GM18519 (cell line): ENCODE results near the gene L3MBTL4.
A peak's percentile ranks its signal among the peaks of the same experiment; 100 is the strongest.
"Not testable (repeated sequence)": the region's sequence is repeated elsewhere in the genome, so short reads cannot be mapped to it uniquely, and the experiment has no call there.

Source experiments
- ATAC-seq: cut with Tn5 transposase; IDR thresholded peaks from one replicate; pipeline ENCODE4 v1.9.1; 2021; ENCODE audit warnings: mild to moderate bottlenecking, moderate library complexity; ENCODE audit not compliant: unreplicated experiment, low FRiP score

L3MBTL4 gene

DNA sequence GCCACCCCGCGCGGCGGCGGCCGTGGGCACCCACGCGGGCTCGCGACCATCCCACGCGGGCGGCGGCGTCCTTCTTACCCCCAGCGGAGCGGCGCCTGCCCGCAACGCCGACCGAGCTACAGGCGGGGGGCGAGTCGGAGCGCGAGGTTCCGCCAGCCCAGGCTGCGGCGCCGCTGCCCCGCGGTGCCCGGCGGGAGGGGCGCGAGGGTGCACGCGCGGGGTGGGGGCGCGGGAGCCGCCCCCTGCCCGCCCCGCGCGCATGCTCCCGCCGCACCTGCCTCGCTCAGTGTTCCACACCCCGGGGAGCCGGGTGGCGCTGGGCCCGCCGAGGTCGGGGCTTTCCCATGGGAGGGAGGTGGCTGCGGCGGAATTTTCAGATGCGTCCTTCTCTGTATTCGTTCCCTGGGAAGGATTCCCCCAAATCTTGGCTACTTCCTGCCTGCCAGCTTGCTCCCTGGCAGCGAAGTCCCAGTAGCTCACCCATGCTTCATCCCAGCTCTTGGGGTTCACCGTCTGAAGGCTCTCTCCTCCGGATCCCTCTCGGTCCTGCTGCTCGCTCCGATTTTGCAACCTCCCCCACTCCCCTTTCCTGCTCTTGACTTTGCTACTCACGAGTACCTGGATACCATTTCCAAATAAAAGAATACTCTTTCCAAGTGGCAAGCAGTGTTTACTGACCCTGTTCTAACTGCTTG lies at the start of gene L3MBTL4:
L3MBTL4 (minus strand) TSS at position 189 of the 695 bp plus-strand sequence. CDS start 103,286 bp downstream, outside the sequence.
- ATAC-seq = peak; percentile 35

DNA sequence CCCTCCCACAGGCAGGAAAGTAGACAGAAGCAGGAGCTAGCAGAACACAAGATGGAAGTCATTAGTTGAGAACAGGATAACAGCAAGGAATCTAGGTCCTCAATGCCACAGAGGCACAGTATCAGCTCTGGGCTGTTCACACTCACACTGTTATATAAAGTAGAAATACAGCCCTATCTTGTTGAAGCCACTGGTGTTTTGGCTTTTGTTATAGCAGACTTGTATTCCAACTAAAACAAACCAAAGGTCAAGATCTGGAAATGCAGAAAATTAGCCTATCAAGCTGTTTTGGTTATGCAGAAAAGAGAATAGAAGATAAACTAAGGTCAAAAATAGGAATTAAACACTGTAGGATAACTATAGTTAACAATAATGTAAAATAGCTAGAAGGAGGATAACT lies 37.5 kb upstream of the L3MBTL4 start:
- no peak for ATAC-seq

DNA sequence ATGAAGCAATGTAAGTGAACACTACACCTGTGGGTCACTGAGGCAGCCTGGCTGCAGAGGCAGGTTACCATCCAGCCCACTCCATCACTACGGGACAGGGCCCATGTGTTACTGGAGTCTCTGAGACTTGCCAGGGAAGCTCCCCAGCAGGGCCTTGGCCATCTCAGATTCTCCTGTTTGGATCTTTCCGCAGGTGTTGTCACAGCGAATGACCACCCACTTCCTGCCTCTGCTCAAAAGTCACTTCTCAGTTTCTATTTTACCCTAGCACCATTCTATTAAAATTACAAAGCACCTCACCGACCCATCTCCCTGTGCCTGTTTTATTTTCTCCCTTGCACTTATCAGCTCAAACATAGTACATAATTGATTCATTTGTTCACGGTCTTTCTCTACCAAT lies 34.5 kb upstream of the L3MBTL4 start:
- ATAC-seq = peak; percentile 78

DNA sequence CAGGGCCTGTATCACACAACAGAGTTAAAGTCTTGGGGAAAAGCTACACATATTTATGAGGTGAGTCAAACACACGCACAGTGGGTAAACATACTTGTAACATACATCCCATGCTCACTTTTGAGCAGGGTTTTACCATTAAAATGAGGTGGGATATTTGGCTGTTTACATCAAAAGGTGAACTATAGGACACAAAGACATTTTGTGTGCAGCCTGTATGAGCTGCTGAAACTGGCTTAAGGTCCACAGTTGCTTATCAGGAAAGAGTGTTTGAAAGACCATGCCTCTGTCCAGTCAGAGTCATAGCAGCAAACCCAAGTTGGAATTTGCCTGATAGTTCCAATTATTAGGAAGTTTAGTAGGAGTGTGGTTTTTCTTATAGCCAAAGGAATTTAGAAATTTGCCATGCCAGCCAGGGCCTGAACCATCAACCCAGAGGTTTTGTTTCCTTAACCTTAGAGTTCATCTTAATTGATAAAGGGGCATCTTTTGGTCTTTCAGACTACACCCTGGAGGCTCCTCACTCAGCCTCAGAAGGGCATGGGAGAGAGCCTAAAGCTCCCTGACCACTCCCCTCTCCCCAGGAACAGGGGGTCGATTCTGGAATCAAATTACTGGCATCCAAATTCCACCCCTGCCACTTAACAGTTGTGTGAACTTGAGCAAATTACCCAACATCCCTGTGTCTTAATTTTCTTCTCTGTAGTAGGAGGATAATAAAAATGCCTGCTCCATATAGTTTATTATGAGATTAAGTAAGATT lies 29.9 kb upstream of the L3MBTL4 start:
- ATAC-seq = no peak

DNA sequence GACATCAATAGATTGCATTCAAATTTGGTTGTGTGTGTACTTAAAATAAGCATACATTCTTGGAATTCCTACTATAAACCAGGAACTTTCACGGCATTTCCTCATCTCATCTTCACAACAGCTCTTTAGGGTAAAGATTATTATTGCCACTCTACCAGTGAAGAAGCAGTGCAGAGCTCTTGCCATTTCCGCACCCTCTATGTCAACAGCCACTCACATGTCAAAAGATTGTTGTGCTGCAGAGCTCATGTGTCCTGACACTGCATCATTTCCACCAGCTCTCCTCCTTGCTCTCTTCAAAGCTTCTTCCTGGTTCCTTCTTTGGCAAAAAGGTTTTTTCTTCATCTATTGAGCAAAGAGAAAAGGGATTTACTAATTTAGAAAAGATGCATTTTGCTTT lies 26.5 kb upstream of the L3MBTL4 start:
- ATAC-seq = no peak

GRCh38 chr18:6437937-6438818 lies 23.5 kb upstream of the L3MBTL4 start:
- ATAC-seq = no peak

- ATAC-seq = no peak
Measured at GRCh38 chr18:6435731-6436130, 21.0 kb upstream of the L3MBTL4 start.

GRCh38 chr18:6434987-6435709 lies 20.4 kb upstream of the L3MBTL4 start:
- no peak for ATAC-seq

DNA sequence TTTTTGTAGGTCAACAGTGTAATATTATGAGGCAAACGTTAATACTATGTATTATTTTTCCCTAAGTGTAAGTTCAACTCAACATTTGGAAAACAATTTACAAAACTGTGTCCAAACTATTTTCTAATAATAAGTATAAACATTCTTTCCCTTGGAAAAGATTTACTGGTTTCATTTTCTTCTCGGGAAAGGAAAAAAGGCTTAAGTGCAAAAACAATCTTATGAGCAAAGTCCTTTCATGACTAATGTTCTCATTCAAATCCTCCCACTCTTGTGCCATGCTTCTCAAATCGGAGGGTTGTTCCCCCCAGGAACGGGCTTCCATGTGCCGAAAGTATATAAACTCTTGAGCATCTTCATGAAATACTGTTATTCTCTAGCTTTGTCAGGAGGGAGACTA lies 19.8 kb upstream of the L3MBTL4 start:
- ATAC-seq = no peak

DNA sequence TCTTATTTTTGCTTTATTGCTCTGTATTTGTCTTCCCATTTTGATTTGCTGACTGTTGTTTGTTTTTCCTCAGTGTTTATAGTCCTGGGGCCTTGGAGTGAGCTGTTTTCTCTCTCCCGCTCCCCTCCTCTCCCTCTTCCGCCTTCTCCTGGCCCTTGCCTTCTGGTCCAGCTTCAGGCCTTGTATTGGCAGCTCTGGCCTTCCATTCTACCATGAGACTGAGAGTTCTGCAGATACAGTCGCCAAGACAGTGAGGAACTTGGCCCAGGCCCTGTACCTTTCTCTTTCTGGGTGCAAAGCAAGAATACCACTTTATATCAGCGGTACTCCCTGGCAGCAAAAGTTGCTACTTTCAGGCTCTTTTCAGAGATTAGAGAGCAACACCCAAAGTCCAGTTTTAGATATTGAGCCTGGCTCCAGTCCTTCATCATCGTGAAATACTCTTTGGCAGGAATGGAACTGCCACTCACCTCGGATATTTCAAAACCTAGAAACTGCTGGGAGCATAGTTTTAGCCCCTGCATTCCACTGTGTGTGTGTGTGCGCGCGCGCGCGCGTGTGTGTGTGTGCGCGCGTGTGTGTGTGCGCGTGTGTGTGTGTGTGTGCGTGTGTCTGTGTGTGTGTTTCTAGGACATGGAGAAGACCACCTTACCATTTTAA lies 17.1 kb upstream of the L3MBTL4 start:
- ATAC-seq = no peak

DNA sequence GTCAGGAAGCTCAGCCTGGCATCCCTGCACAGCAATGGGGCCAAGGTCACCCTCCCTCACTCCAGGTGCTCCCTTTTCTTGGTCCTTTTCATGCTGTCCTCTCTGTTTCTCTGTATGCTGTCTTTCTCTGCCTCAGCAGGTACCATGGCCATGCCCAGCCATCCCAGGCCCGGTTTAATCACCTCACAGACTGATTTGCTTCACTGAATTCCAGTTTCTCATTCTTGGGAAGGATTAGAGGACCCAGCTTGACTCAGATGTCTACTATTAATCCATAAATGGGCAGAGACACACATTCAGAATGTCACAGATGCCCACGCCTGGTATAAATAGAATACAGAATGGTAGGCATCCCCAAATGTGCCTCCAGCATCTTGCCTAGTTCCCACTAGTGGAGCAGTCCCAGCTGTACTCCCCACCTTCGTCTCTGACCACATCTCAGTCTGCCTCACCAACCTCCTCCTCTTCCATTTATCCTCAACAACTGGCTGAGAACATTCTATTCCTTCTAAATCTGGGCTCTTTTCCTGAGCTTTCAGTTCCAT lies 14.2 kb upstream of the L3MBTL4 start:
- ATAC-seq = no peak

GRCh38 chr18:6427286-6427685 lies 12.6 kb upstream of the L3MBTL4 start:
- ATAC-seq = no peak

- ATAC-seq = no peak
Measured at GRCh38 chr18:6423289-6423688, 8.6 kb upstream of the L3MBTL4 start.

DNA sequence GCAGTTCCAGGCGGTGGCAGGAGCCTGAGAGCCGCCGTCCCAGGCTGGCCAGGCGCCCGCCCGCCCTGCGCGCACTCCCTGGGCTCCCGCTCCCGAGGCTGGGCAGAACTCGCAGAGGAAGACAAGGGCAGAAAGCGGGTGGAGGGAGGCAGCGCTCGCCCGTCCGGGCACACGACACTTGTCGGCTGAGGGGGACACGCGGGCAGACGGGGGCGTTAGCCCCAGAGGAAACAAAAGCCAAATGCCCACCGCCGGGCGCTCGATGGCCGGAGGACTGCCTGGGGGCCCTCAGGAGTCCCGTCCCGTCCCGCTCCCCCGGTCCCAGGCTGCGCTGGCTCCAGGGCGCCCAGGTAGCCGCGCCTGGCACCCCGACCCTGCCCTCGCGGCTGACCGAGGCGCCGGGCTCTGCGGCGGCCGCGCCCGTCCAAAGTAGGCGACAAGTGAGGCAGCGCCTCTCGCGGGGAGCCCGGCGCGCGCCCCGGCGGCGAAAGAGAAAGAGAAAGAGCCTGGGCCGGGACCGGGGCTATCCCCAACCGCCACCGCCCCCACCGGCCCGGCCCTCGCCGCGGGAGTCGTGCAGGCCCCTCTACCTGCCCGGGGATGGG lies 491 bp downstream of the L3MBTL4 start:
- ATAC-seq = peak; percentile 61

- ATAC-seq = no peak
Measured at GRCh38 chr18:6413579-6414117, 1.1 kb downstream of the L3MBTL4 start.

- ATAC-seq = no peak
Measured at GRCh38 chr18:6412933-6413472, 1.7 kb downstream of the L3MBTL4 start.

- ATAC-seq = no peak
Measured at GRCh38 chr18:6411382-6411781, 3.3 kb downstream of the L3MBTL4 start.

GRCh38 chr18:6409933-6410332 lies 4.8 kb downstream of the L3MBTL4 start:
- ATAC-seq = no peak

GRCh38 chr18:6408543-6408942 lies 6.2 kb downstream of the L3MBTL4 start:
- not testable (repeated sequence) for ATAC-seq
